ENCODE results near the gene PTPRE.

Gene PTPRE

DNA sequence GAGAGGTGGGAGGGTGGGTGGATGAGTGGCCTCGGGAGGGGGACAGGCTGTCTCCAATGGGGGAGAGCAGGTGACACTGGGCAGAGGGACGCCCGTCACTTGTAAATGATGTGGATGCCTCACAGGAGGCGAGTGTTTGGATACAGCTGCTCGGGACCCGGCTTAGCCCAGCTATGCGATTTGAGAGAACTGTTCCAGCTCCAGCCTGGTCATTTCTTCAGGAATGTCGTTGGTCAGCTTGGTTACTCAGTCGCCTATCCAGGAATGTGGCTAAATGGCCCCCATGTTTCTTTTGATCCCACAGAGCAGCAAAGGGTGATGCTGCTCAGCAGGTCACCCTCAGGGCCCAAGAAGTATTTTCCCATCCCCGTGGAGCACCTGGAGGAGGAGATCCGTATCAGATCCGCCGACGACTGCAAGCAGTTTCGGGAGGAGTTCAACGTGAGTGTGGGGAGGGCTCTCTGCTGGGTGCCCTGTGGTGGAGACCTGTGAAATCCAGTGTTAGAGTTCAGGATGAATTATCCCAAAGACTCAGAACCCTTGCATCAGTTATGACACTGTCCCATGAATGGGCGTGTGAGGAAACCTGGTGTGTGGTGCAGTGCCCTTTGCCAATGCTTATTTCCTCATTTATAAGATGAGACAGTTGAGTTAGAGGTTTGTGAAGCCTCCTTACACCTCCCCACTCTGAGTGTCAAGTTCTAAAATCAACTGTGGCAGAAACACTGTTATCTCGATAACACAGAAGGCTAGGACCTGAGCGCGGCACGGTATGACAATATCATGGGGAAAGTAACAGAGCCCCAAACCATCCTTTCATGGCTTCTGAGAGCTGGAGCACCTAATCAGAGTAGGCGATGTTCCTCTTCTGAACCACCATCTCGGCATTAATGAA, 142.6 kb downstream of the PTPRE start:
- DNase-seq, result no peak

DNA sequence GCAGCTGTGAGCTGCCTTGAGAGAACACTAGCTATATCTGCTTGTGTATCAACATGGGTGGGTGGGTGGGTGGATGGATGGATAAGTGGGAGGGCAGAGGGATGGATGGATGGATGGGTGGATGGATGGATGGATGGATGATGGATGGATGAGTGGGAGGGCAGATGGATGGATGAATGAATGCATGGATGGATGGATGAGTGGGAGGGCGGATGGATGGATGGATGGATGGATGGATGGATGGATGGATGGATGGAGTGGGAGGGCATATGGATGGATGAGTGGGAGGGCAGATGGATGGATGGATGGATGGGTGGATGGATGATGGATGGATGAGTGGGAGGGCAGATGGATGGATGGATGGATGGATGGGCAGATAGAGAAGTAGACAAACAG, 143.2 kb downstream of the PTPRE start:
- no peak for DNase-seq

DNA sequence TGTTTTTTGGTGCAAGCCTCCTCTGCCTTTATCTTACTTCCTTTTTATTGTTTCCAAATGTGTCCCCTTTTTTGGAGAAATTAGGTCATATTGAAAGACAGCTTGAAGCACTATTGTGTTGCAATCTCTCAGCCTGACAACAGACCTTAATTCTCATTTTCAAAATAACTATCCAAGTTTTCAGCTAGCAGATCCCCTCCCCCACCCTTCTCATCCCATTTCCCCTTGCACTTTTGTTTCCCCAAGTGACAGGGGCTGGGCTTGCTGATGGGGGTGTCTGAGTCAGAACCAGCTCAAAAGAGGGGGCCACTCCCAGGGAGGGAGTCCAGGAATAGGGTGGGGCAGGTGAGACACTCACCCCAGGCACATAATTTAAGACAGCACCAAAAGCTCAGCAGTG, 144.0 kb downstream of the PTPRE start:
- DNase-seq, result no peak

DNA sequence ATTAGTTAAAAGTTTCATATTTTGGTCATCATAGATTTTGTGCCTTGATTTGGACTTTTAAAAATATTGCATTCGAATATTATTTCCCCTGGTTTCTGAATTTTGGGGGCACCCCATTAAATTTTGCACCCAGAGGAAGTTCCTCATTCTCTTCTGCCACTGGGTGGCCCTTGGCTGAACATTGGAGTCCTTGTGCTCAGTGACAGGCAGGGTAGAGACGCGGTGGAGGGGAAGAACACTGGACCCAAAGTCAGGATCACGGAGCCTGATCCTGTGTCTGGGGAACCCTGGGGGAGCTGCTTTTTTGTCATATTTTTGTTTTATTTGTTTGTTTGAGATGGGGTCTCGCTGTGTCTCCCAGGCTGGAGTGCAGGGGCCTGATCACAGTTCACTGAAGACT, 144.6 kb downstream of the PTPRE start:
- no peak for DNase-seq

DNA sequence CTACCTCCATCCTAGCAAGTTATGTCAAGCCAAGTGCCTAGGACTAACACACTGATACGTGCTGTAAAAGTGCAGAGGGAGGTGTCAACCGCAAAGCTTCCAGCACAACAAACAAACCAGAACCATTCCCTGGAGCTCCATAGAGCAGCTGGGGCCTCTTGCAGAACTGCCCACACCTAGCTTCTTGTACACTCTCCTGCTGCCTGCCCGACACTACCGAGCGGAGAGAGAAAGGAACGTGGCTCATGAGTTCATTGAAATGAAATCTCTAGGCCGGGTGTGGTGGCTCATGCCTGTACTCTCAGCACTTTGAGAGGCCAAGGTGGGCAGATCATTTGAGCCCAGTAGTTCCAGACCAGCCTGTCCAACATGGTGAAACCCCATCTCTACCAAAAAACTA, 145.8 kb downstream of the PTPRE start:
- no peak for DNase-seq

DNA sequence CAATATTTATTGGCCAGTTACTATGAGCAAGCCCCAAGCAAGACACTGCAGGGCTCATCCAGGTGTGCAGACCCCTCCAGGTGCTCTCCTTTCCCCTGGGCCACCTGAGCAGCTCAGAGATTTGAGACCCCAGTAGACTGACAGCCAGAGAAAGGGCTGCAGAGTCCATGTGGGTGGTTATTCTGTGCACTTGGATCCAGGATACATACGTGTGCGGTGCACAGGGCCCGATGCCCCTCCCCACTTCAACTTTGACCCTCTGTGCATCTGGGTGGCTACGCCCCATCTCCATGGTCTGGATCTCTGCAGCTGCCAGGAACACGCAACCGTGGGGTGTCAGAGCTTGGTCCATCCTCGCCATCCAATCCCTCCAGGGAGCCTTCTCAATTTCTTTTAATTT, 146.5 kb downstream of the PTPRE start:
- no peak for DNase-seq

DNA sequence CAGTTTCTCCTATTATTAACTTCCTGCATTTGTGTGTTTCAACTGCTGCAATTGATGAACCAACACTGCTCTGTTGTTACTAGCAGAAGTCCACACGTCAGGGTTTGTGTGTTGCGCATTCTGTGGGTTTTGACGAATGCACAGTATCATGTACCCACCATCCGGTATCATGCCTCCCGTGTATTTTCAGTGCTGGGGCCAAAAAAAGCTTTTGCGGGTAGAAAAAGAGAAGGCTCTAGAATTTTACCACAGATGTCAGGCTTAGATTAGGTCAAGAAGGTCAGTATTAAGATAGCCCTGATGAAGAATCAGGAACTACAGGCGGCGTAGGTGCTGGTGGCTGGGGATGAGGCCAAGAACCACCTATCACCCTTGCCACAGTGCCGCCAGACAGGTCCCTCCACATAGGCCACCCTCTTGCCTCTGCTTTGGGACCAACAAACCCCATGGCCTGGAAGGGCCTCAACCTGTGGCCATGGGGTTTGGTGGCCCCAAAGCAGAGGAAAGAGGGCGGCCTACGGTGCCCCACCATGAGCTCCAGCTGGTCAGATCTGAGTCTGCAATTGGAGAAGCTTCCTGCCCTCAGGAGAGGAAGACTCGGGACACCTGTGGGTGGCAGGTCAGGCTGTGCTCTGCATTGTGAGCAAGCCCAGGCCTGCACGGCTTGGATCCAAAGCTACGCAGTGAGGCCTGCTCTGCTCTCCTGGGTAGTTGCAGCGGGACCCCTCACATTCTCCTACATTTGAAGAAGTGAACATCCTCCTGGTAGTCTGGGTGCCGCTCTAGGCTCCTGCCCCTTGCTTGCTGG, 147.5 kb downstream of the PTPRE start:
- no peak for DNase-seq

DNA sequence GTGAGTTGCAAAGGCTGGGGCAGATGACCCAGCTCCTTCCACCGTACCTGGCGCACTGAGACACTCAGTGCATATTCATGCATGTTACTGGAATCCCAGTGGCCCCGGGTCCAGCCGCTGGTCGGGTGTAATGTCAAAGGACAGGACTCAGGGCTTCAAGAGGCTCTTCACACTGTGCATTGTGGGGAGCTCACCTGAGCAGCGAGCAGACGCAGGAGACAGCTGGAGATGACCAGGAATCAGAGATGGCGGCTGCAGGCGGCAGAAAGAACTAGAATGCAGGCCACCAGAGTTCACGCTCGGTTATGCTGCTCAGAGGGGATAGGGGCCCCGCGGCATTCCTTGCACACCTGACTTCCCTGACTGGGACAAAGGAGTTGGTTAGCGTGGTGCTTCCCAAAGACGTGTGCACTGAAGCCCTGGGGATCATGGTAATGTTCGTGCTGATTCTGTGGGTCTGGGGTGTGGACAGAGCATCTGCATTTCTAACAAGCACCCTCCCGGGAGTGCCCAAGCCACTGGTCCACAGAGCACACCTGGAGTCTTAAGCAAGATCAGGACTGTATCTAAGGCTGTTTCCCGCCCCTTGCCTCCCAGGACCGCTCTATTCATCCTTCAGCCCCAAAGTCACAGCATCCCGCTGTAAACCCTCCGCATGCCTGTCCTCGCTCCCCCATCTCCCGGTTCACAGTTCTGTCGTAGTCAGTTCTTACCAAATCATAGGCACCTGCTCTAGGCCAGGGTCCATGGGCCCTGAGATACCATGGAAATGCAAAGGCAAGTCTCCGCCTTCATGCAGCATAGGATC, 148.4 kb downstream of the PTPRE start:
- no peak for DNase-seq

DNA sequence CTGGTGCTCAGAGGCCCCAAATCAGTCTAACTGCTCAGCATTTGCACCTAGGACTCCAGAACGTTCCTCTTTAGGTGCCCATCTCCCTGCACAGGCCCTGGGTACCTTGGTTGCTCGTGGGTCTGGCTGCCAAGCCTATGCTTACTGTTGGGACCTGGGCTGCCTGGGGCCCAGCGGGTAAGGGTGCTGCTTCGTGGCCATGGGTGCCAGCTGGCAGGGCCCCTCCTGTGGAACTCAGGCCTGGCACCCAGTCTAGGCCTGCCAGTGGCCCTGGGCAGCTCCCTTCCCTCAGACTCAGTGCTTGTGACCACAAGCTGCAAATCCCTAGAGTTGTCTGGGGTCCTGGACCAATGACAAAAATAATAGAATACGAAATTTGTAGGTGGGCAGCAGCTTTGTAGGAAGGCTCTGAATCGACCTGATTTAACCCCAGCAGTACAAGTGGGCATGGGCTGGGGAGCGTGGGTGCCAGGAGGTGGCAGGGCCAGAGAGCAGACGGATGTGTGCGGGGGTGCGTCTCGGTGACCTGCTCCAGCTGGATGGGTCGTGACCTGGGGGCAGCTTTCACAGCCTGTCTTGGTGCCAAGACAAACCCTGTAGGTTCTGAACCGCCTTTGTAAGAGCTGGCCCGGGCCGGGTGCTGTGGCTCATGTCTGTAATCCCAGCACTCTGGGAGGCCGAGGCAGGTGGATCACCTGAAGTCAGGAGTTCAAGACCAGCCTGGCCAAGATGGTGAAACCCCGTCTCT, 149.6 kb downstream of the PTPRE start:
- no peak for DNase-seq

DNA sequence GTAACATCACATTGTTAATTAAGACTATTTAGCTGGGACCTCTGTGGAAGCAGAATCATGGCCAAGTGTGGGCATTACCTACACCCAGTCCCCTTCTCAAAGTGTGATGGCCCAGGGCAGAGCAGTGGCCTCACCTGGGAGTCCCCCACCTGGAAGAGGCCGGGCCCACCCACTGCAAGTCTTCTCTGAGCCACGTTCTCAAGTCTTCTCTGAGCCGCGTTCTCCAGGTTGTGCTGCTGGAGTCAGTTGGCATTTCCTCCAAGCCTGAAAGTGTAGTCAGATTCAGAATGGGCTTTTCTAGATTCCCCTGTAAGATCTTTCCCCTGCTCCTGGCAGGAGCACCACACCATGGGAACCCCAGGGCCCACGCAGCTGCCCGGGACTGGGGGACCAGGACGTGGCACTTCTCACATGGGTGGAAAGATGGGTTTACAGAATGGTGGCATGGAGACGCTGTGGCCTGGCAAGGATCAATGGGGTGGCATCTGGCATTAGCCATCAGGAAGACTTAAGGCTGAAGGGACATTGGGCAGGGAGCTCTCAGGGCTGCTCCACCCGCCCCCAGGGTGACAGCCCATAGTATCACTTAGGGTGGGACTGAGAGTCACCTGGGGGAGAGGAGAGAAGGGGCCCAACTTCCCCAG, 151.3 kb downstream of the PTPRE start:
- no peak for DNase-seq

DNA sequence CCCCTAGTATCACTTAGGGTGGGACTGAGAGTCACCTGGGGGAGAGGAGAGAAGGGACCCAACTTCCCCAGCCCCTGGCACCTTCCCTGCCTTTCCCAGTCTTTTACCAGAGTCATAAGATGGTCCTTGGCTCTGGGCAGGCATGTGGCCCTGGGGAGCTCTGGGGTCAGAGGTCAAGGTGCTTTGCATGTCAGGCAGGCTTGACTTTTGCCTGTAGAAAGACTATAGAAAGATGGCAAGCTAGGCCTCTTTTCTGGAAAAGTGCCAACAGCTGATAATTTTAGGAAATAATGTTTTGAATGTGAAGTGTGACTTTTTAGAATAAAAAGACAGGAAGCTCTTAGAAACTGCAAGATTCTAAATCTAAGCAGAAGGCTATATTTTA, 151.8 kb downstream of the PTPRE start:
- DNase-seq, result no peak

DNA sequence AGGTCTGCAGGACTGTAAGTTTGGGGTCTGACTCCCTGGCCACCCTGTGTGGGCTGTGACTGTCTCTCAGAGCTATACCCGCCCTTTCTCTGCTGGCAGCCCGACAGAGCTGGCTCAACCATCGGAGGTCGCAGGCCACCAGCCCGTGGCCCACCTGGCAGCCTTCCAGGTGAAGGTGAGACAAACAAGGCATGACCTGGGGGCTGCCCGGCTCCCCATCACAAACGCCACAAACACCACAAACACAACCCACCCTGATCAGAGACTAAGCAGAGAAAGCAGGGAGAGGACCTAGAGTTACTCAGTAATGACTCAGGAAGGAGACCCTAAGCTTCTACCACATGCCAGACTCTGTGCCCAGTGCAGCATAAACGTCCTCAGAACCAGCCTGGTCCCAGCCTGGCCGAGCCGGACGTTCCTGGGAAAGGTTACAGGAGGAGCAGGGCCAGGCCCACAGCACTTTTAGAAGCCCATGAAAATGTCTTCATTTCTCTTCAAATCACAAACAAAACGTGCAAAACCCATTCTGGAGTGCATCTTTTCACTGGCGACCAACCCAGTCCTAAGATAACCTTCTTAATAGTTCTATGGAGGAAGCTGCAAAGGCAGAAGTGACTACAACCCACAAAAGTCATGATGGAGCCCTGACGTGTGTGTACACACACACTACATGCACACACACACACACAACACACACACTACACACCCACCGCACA, 152.5 kb downstream of the PTPRE start:
- DNase-seq, result no peak

DNA sequence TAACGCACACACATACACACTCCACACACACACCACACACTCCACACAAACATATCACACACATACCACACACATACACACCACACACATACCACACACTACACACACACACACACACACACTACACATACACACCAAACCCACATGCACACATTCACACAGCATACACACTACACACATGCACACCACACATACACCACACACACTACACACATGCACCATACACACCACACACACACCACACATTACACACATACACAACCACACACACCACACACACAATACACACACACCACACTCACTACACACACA, 153.0 kb downstream of the PTPRE start:
- DNase-seq, result no peak

DNA sequence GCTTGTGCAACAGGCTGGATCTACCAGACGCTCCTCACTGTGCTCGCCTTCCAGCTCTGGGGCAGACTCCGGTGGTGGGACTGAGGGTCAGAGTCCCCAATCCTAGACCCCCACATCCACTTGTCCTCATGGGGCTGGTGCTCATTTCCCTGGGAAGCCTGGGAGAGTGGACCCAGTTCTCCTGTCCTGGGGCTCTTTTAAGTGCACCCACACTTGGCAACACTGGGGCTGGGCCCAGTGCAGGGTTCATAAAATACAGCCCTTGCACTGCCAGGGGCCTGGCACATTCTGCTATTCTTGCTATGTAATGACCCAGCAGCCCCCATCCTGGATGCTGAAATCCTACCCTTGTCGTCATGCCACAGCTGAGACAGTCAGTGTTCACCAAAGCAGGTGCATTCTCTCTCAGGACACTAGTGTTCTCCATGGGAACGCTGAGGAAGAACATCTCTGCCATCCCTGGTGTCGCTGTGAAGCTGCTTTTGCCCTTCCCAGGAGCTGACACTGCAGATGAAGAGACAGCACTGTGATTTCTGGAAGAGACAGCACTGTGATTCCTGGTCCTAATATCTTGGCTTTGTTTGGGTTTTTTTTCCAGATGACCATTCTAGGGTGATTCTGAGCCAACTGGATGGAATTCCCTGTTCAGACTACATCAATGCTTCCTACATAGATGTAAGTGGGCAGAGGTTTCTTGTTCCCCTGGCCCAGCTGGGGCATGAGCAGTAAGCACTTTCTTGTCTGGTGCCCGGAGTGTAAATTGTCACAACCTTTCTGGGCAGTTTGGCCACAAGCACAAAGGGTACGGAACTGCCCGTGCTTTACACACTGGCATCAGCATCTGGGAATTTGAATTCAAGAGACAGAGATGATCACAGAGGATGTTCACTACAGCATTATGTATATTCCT, 153.7 kb downstream of the PTPRE start:
- no peak for DNase-seq

DNA sequence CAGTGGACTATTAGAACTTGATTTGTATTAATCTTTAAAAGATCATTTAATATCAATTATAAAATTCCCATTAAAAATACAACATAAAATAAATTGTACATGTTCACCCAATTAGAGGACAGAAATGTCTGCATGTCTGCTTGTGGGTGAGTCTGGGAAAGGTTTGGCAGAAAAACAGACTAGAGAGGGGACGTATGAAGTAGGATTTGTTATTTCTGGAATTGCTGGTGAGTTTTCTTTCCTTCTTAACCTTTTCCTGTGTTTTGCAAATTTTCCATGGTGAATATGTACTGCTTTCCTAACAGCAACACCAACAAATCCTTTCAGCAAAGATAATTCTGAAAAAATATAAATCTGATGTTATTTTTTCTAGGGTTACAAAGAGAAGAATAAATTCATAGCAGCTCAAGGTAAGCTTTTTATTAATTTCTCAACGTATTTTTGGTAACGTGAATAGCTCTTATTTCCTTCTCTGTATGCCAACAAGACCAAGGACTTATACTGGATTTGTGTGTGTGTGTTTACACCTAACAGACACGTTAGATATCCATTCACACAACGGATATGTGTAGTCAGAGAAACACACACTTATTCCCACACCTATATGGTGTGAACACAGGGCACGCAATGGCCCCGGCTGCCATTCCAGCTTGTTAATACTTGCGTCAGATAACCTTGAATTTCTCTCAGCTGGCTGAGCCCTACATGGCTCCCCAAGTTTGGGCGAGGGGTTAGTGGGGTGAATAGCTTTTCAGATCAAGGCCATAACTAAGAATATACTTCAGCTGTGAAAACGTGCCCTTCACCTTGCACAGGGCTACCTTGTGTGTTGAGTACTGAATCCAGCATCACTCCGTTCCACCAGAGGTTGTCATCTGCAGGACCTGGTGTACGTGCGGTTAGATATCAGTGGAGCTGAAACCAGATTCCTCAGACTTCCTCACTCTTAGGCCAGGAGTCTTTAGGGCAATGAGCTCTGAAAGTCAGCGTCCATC, 154.7 kb downstream of the PTPRE start:
- no peak for DNase-seq

DNA sequence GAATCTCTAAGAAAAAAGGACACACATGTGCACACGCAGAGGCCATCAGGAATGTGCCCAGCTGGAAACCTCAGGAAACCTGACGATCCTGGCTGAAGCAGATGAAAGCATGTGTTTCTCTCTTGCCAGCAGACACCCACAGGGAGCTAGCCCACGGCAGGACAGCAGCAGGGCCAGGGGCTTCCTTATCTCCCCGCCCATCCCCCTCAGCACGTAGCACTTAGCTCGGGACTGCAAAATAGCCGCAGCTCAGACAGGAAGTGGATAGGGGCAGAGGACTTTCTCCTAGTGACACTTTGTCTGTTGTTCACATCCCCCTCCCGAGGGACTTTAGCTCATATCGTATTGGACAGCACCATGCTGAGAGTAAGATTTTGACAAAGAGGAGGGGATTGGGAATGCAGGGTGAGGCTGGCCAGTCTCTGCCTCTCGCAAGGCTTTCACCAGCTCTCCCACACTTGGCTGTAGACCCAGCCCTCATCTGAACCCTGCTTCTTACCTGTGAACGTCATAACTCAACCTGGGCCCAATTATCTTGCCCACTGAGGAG, 155.5 kb downstream of the PTPRE start:
- no peak for DNase-seq

DNA sequence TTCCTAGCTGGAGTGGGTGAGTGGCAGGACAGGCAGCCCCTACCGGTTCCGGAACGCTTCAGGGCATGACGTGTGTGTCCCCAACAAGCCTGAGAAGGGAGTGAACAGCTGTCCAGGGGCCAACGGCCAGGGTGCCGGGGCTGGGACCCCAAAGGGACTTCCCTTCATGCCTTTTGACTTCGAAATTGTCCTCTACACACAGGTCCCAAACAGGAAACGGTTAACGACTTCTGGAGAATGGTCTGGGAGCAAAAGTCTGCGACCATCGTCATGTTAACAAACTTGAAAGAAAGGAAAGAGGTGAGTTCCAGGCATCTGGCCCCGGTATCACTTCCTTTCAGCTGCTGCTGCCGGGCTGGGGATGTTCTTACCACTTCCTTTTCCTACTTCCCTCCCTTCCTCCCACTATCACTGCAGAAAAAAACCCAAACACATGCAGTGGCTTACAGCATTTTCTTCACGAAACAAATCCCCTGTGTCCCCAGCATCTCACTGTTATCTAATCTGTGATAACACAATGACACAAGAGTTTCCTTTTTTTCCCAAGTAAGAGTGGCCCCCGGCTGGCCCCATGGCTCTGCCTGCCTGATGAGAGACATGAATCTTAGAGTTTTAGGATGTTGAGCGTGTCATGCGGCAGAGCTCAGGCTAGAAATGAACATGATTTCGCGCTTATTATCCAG, 156.1 kb downstream of the PTPRE start:
- DNase-seq, result no peak

DNA sequence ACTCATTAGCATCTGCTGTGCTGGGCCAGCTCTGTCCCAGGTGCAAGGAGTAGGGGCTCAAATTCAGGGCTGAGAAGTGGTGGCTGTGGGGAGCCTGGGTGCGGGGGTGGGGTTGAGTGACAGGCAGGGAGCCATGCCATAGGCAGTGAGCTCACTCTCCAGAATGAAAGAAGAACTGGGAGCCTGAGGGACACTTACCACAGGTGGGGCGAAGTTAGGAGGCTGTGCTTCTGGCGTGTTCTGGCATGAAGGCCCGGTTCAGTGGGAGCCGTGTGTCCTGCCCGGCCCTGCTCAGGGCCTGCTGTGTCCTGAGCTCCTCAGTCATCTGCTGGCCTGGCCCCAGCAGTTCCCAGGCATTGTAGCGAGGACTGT, 156.8 kb downstream of the PTPRE start:
- no peak for DNase-seq
